ENCODE data around the gene MRPS15.

DNA sequence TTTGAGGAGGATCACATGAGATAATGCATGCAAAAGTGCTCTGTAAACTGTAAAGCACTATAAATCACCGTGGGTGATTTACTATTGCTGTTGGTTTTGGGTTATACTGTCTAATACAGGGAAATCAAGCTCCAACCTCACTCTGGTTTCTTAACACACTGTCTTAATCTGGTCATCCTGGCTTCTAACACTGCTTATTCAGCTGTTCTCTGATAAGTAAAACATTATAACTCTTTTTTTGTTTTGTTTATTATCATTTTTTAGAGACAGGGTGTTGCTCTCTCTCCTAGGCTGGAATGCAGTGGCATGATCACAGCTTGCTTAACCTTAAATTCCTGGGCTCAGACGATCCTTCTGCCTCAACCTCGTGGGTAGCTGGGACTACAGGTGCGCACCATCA, 44.6 kb downstream of the MRPS15 start:
- no peak for TF ChIP-seq POLR2AphosphoS5 (IDR thresholded peaks at IDR 0.05; ENCODE audit: low read depth, low read length)
- TF ChIP-seq POLR2A (IDR thresholded peaks at IDR 0.05; ENCODE audit: low read depth, low read length), result no peak
- TF ChIP-seq TAF1 (IDR thresholded peaks at IDR 0.05; ENCODE audit: low read depth, low read length), result no peak
- TF ChIP-seq POU2F2 (IDR thresholded peaks at IDR 0.05; ENCODE audit: low read depth, low read length), result no peak
- no peak for TF ChIP-seq SPI1 (IDR thresholded peaks at IDR 0.05; ENCODE audit: low read depth, low read length)

Data from GM12891 (cell line).